ENCODE data around the gene ADAM33.

GRCh38 chr20:3727401-3728021, 45.7 kb upstream of the ADAM33 start:
- TF ChIP-seq POLR2AphosphoS5 (IDR thresholded peaks at IDR 0.05; ENCODE audit: low read depth, low read length) (no peak), POLR2A (IDR thresholded peaks at IDR 0.05; ENCODE audit: low read depth, low read length) (no peak)

All from GM12892 (cell line).